ENCODE data around the gene LBP. TPM values are rescaled to one million over a fixed set of nuclear protein-coding genes. Genes with fewer than 3 reads are reported as not detected.
"Not testable (repeated sequence)": the region's sequence is repeated elsewhere in the genome, so short reads cannot be mapped to it uniquely, and the experiment has no call there.

LBP gene
- total and polyA plus RNA-seq, 8 donors = 0.16 to 1.9 (median 0.30) TPM; not detected in 3

DNA sequence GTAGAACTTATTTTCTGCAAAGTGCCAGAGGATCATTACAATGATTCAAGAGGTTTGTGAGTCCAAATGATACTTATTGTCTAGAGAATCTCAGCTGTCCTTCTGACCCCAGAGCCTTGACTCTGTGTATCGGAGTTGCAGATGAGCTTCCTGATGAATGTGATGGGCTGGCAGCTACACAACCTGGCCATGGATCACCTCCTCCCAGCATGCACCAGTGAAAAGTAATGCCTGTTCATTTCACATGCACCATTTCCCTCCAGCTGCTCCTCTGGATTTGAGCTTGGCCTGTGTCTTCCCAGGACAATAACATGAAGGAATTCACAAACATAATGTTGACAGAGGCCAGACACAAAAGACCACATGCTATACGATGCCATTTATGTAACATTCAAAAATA lies 58.9 kb downstream of the LBP start:
- Histone ChIP-seq H3K4me1 (no peaks in the 10 kb centered on the region), H3K27me3 (no peaks in the 10 kb centered on the region), H3K27ac (no peak overlapping the region), H3K9me3 (no peaks in the 10 kb centered on the region), H3K4me3 (no peak overlapping the region), H3K36me3 (no peaks in the 10 kb centered on the region)
- 74 to 77% methylated on average over 2 of the region's 2 CpGs for WGBS, 2 donors
- no peak for FAIRE-seq
- TF ChIP-seq, protein P1, sequence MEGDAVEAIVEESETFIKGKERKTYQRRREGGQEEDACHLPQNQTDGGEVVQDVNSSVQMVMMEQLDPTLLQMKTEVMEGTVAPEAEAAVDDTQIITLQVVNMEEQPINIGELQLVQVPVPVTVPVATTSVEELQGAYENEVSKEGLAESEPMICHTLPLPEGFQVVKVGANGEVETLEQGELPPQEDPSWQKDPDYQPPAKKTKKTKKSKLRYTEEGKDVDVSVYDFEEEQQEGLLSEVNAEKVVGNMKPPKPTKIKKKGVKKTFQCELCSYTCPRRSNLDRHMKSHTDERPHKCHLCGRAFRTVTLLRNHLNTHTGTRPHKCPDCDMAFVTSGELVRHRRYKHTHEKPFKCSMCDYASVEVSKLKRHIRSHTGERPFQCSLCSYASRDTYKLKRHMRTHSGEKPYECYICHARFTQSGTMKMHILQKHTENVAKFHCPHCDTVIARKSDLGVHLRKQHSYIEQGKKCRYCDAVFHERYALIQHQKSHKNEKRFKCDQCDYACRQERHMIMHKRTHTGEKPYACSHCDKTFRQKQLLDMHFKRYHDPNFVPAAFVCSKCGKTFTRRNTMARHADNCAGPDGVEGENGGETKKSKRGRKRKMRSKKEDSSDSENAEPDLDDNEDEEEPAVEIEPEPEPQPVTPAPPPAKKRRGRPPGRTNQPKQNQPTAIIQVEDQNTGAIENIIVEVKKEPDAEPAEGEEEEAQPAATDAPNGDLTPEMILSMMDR (IDR thresholded peaks at IDR 0.05) = no peak
- DNase-seq = no peak
- intact Hi-C loops (cut with DNase I) = no loop called here
- ATAC-seq = no peak

GRCh38 chr20:38406476-38406875 lies 60.2 kb downstream of the LBP start:
- intact Hi-C loops (cut with DNase I) = no loop called here
- no peaks in the 10 kb centered on the region for H3K27me3 ChIP-seq
- H3K4me3 ChIP-seq = no peak overlapping the region
- no peak overlapping the region for H3K27ac ChIP-seq
- FAIRE-seq (no peak), DNase-seq (no peak), ATAC-seq (no peak)
- WGBS, 2 donors = 84 to 92% methylated on average over 5 of the region's 5 CpGs
- no peaks in the 10 kb centered on the region for H3K9me3 ChIP-seq
- H3K36me3 ChIP-seq = peaks cover 0 to under 1% (median 0%) of the 10 kb centered on the region in 3 donors
- TF ChIP-seq, protein P1 (IDR thresholded peaks at IDR 0.05) = no peak
- no peaks in the 10 kb centered on the region for H3K4me1 ChIP-seq

DNA sequence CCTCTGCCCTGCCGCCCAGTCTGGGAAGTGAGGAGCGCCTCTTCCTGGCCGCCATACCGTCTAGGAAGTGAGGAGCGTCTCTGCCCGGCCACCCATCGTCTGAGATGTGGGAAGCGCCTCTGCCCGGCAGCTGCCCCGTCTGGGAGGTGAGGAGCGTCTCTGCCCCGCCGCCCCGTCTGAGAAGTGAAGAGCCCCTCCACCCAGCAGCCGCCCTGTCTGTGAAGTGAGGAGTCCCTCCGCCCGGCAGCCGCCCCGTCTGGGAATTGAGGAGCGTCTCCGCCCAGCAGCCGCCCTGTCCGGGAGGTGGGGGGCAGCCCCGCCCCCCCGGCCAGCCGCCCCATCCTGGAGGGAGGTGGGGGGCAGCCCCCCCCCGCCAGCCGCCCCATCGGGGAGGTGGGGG lies 61.0 kb downstream of the LBP start:
- Histone ChIP-seq H3K36me3 (peaks cover 0 to 4% (median 0%) of the 10 kb centered on the region in 3 donors), H3K4me1 (no peaks in the 10 kb centered on the region), H3K9me3 (no peaks in the 10 kb centered on the region), H3K27ac (no peak overlapping the region), H3K4me3 (no peak overlapping the region), H3K27me3 (no peaks in the 10 kb centered on the region)
- DNase-seq (peak in 1 of 6 donors; percentile 65), FAIRE-seq (no peak), ATAC-seq (no peak)
- intact Hi-C loops (cut with DNase I) = no loop called here
- 93 to 96% methylated on average over 24 to 29 of the region's 29 CpGs for WGBS, 2 donors
- TF ChIP-seq, protein P1 (IDR thresholded peaks at IDR 0.05) = no peak

DNA sequence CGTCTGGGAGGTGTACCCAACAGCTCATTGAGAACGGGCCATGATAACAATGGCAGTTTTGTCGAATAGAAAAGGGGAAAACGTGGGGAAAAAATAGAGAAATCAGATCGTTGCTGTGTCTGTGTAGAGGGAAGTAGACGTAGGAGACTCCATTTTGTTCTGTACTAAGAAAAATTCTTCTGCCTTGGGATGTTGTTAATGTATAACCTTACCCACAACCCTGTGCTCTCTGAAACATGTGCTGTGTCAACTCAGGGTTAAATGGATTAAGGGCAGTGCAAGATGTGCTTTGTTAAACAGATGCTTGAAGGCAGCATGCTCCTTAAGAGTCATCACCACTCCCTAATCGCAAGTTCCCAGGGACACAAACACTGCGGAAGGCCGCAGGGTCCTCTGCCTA lies 61.5 kb downstream of the LBP start:
- WGBS, 2 donors = 76 to 80% methylated on average over 6 to 9 of the region's 9 CpGs
- H3K4me1 ChIP-seq; H3K9me3 ChIP-seq; FAIRE-seq; H3K4me3 ChIP-seq; H3K27me3 ChIP-seq; H3K36me3 ChIP-seq; H3K27ac ChIP-seq; DNase-seq; intact Hi-C loops (cut with DNase I); ATAC-seq: not testable (repeated sequence)

- 78 to 88% methylated on average over 9 of the region's 9 CpGs for WGBS, 2 donors
- TF ChIP-seq, protein P1 (IDR thresholded peaks at IDR 0.05) = no peak
- Histone ChIP-seq H3K4me3 (no peak overlapping the region), H3K9me3 (no peaks in the 10 kb centered on the region), H3K36me3 (peaks cover 0 to 8% (median 0%) of the 10 kb centered on the region in 3 donors), H3K27ac (no peak overlapping the region), H3K4me1 (no peaks in the 10 kb centered on the region), H3K27me3 (no peaks in the 10 kb centered on the region)
- no peak for ATAC-seq
- no peak for DNase-seq
- intact Hi-C loops (cut with DNase I) = no loop called here
- FAIRE-seq = no peak
Measured at GRCh38 chr20:38412877-38413577, 66.7 kb downstream of the LBP start.
